Upper lobe of left lung (tissue), 6 donors: ENCODE measurements around the gene CAPN7. TPM values are rescaled to one million over a fixed set of nuclear protein-coding genes. Genes with fewer than 3 reads are reported as not detected.

Experiments used
- ATAC-seq, 2 donors: fragments of 200-7000 bp; cut with Tn5 transposase; one replicate each; pipeline ENCODE4 v1.9.1; 2022; ENCODE audit warnings: mild to moderate bottlenecking in 2 of 2, moderate library complexity in 2 of 2; ENCODE audit not compliant: low FRiP score in 2 of 2
- DNase-seq, 2 donors: peaks; one replicate each; pipeline ENCODE4 v3.0.0-alpha.2; 2019 to 2020
- H3K27ac ChIP-seq, 4 donors: fragments of 200-600 bp; sonication (generic); one replicate each; pipeline ENCODE4 v1.5.1; 2016 to 2019
- H3K27me3 ChIP-seq, 4 donors: fragments of 200-600 bp; sonication (generic); one replicate each; pipeline ENCODE4 v1.5.1; 2017 to 2019
- H3K36me3 ChIP-seq, 4 donors: fragments of 200-600 bp; sonication (generic); one replicate each; pipeline ENCODE4 v1.5.1; 2016 to 2019
- H3K4me1 ChIP-seq, 4 donors: fragments of 200-600 bp; sonication (generic); one replicate each; pipeline ENCODE4 v1.5.1; 2018 to 2019
- H3K4me3 ChIP-seq, 4 donors: fragments of 200-600 bp; sonication (generic); one replicate each; pipeline ENCODE4 v1.5.1; 2017 to 2019; ENCODE audit warnings: mild to moderate bottlenecking in 2 of 4, moderate library complexity in 1 of 4
- H3K9me3 ChIP-seq, 4 donors: fragments of 200-600 bp; sonication (generic); one replicate each; pipeline ENCODE4 v1.5.1; 2018 to 2019
- CTCF ChIP-seq, 6 experiments: fragments of 450-650 bp in 4 of 6; fragments of 200-600 bp in 2 of 6; sonication (generic) in 2 of 6; IDR thresholded peaks; one replicate each; pipeline ENCODE4 v1.5.1; 2016 to 2019; ENCODE audit warnings: antibody characterized with exemption in 6 of 6
- EP300 ChIP-seq, 4 donors: sonication (generic); formaldehyde crosslinking; IDR thresholded peaks; one replicate each; pipeline ENCODE4 v1.5.1; 2017; ENCODE audit warnings: antibody characterized with exemption in 4 of 4, control low read depth in 2 of 4
- POLR2A ChIP-seq, 4 donors: fragments of 450-650 bp; IDR thresholded peaks; one replicate each; pipeline ENCODE4 v1.5.1; 2016 to 2017; ENCODE audit warnings: antibody characterized with exemption in 4 of 4, mild to moderate bottlenecking in 2 of 4
- POLR2AphosphoS5 ChIP-seq, 2 donors: sonication (generic); formaldehyde crosslinking; IDR thresholded peaks; one replicate each; pipeline ENCODE4 v1.5.1; 2017; ENCODE audit warnings: antibody characterized with exemption in 2 of 2
- WGBS, 2 donors: methylation state at CpG; one replicate each; pipeline ENCODE4 v1.1.5; 2017 to 2018; 5-methylcytosine and 5-hydroxymethylcytosine counted together
- total RNA-seq, 6 donors: library from RNA; depleted of rRNA in 4 of 6; stranded (reverse); fragments of >200 nt in 4 of 6; gene quantifications; one replicate each; pipeline versions ENCODE4 v1.1.0 to v1.2.1, GENCODE V29; 2016 to 2021
- donor health status: DM: no; HTN: no; CAD: no; lungs with moderate emphysema.
- donor health status: DM: no; HTN: yes; CAD: no; lungs with severe emphysema.

Gene CAPN7
- total RNA-seq, 6 donors from 2014 or later, result 42.3 to 119 (median 46.2) TPM

- DNase-seq, result no peak
- Histone ChIP-seq H3K4me1 (peaks cover 0 to 5% (median 3%) of the 10 kb centered on the region in 4 donors), H3K27ac (peak overlapping the region in 1 of 4 donors; percentile 49), H3K27me3 (no peaks in the 10 kb centered on the region), H3K9me3 (no peaks in the 10 kb centered on the region), H3K4me3 (no peak overlapping the region), H3K36me3 (peaks cover 23 to 98% (median 71%) of the 10 kb centered on the region in 4 donors)
- no peak for TF ChIP-seq CTCF (IDR thresholded peaks at IDR 0.05)
- no peak for TF ChIP-seq POLR2A (IDR thresholded peaks at IDR 0.05)
- TF ChIP-seq EP300 (IDR thresholded peaks at IDR 0.05), result no peak
- no peak for TF ChIP-seq POLR2AphosphoS5 (IDR thresholded peaks at IDR 0.05)
- WGBS, 2 donors, result 92 to 98% methylated on average over 2 of the region's 2 CpGs
- ATAC-seq, result no peak
These were observed 49.2 kb downstream of the CAPN7 start for GRCh38 chr3:15255215-15255614.

GRCh38 chr3:15256861-15257341, 50.9 kb downstream of the CAPN7 start:
- DNase-seq, result no peak
- ATAC-seq, result peak; percentile 6 to 49
- Histone ChIP-seq H3K4me3 (no peak overlapping the region), H3K9me3 (no peaks in the 10 kb centered on the region), H3K27me3 (no peaks in the 10 kb centered on the region), H3K4me1 (peaks cover 0 to 5% (median 3%) of the 10 kb centered on the region in 4 donors), H3K27ac (peak overlapping the region in 1 of 4 donors; percentile 37), H3K36me3 (peaks cover 23 to 98% (median 69%) of the 10 kb centered on the region in 4 donors)
- WGBS, 2 donors, result 70 to 80% methylated on average over 2 to 8 of the region's 8 CpGs
- TF ChIP-seq EP300 (IDR thresholded peaks at IDR 0.05), result no peak
- peak in 1 of 4 donors; percentile 12 for TF ChIP-seq POLR2A (IDR thresholded peaks at IDR 0.05)

- DNase-seq (peak in 1 of 2 donors; percentile 66), ATAC-seq (no peak)
- H3K36me3 ChIP-seq, result peaks cover 23 to 84% (median 64%) of the 10 kb centered on the region in 4 donors
- H3K27me3 ChIP-seq, result no peaks in the 10 kb centered on the region
- no peak overlapping the region for H3K4me3 ChIP-seq
- WGBS, 2 donors, result 95 to 98% methylated on average over 7 of the region's 7 CpGs
- H3K9me3 ChIP-seq, result no peaks in the 10 kb centered on the region
- no peak overlapping the region for H3K27ac ChIP-seq
- peaks cover 3 to 7% (median 6%) of the 10 kb centered on the region in 4 donors for H3K4me1 ChIP-seq
- TF ChIP-seq EP300 (IDR thresholded peaks at IDR 0.05), result no peak
- no peak for TF ChIP-seq CTCF (IDR thresholded peaks at IDR 0.05)
- TF ChIP-seq POLR2A (IDR thresholded peaks at IDR 0.05), result no peak
- TF ChIP-seq POLR2AphosphoS5 (IDR thresholded peaks at IDR 0.05), result no peak
These were observed 52.7 kb downstream of the CAPN7 start for GRCh38 chr3:15258720-15259119.

GRCh38 chr3:15260531-15260930, 54.5 kb downstream of the CAPN7 start:
- TF ChIP-seq POLR2AphosphoS5 (IDR thresholded peaks at IDR 0.05), result peak in 1 of 2 donors; percentile 3
- TF ChIP-seq CTCF (IDR thresholded peaks at IDR 0.05), result no peak
- H3K9me3 ChIP-seq, result no peaks in the 10 kb centered on the region
- whole genome bisulfite sequencing, 2 donors, result 93 to 99% methylated on average over 4 of the region's 4 CpGs
- H3K36me3 ChIP-seq, result peaks cover 10 to 69% (median 54%) of the 10 kb centered on the region in 4 donors
- no peaks in the 10 kb centered on the region for H3K27me3 ChIP-seq
- H3K27ac ChIP-seq, result no peak overlapping the region
- DNase-seq (no peak), ATAC-seq (no peak)
- H3K4me1 ChIP-seq, result peaks cover 11 to 18% (median 14%) of the 10 kb centered on the region in 4 donors
- no peak overlapping the region for H3K4me3 ChIP-seq

- TF ChIP-seq CTCF (IDR thresholded peaks at IDR 0.05) (no peak), POLR2AphosphoS5 (IDR thresholded peaks at IDR 0.05) (no peak), POLR2A (IDR thresholded peaks at IDR 0.05) (no peak), EP300 (IDR thresholded peaks at IDR 0.05) (no peak)
- peaks cover 13 to 23% (median 16%) of the 10 kb centered on the region in 4 donors for H3K4me1 ChIP-seq
- no peak for ATAC-seq
- no peak overlapping the region for H3K4me3 ChIP-seq
- peak overlapping the region in 2 of 4 donors; percentile 14 to 40 for H3K27ac ChIP-seq
- no peaks in the 10 kb centered on the region for H3K9me3 ChIP-seq
- no peak for DNase-seq
- H3K36me3 ChIP-seq, result peaks cover 10 to 67% (median 46%) of the 10 kb centered on the region in 4 donors
- no peaks in the 10 kb centered on the region for H3K27me3 ChIP-seq
These were observed 55.2 kb downstream of the CAPN7 start for GRCh38 chr3:15261274-15261673.
